HepG2 (cell line): Measurements from ENCODE around the gene RHBDD2. TPM values are rescaled to one million over a fixed set of nuclear protein-coding genes. Genes with fewer than 3 reads are reported as not detected.

Experiments
- ATAC-seq: fragments of 200-7000 bp; cut with Tn5 transposase; 3 replicates; pipeline ENCODE4 v1.9.1; 2020; ENCODE audit warnings: mild to moderate bottlenecking, moderate library complexity
- BruUV-seq: library from RNA; stranded (reverse); fragments of 400-500 nt; replicated peaks from 2 replicates; lab custom pipeline; 2021; lab: Mats Ljungman, UMichigan
- CTCF ChIA-PET: fragments of 300-600 bp; formaldehyde crosslinking; extraction: SDS; loops from one replicate; lab custom pipeline; 2021; ENCODE audit warnings: low total read pairs, inconsistent platforms, low intra/inter-chr PET ratio; lab: Yijun Ruan, JAX
- POLR2A ChIA-PET: fragments of 350-600 bp; sonication (Branson Sonifier 250); formaldehyde crosslinking; loops from one replicate; lab custom pipeline; 2020; ENCODE audit warnings: antibody characterized with exemption, inconsistent platforms; lab: Yijun Ruan, JAX
- DNase-seq: peaks from one replicate; pipeline ENCODE4 v3.0.0-alpha.2; 2015; ENCODE audit warnings: low spot score
- FAIRE-seq: peaks from 3 replicates; lab custom pipeline; 2011; peaks lifted over from hg19 to GRCh38; lab: Jason Lieb, UNC
- H2AFZ ChIP-seq: one replicate; pipeline ENCODE4 v1.6.1; 2011; ENCODE audit warnings: low read length, inconsistent platforms
- H3K27ac ChIP-seq: fragments of 300-600 bp; 3 replicates; pipeline ENCODE4 v1.8.0; 2011; ENCODE audit warnings: mixed run types, mild to moderate bottlenecking, mixed read lengths, low read length, inconsistent platforms; ENCODE audit not compliant: insufficient read depth; ENCODE audit errors: extremely low read length
- H3K27me3 ChIP-seq, 2 experiments: fragments of 200-600 bp in 1 of 2; 2 replicates in 1 of 2; 3 replicates in 1 of 2; pipeline versions ENCODE4 v1.6.0 to v1.8.0; 2011; ENCODE audit warnings: low read length in 2 of 2, mild to moderate bottlenecking in 2 of 2, moderate library complexity in 2 of 2, inconsistent platforms in 1 of 2; ENCODE audit not compliant: insufficient read depth in 2 of 2, control insufficient read depth in 1 of 2
- H3K36me3 ChIP-seq, 2 experiments: fragments of 200-600 bp in 1 of 2; replicated peaks in 1 of 2; 2 replicates in 1 of 2; 3 replicates in 1 of 2; pipeline versions ENCODE4 v1.5.1 to v1.8.0; 2011; ENCODE audit warnings: low read length in 2 of 2, inconsistent platforms in 1 of 2; ENCODE audit not compliant: insufficient read depth in 2 of 2, control insufficient read depth in 1 of 2
- H3K4me1 ChIP-seq: 2 replicates; pipeline ENCODE4 v1.5.1; 2012; ENCODE audit warnings: low read length, inconsistent platforms; ENCODE audit not compliant: insufficient read depth
- H3K4me2 ChIP-seq: 2 replicates; pipeline ENCODE4 v1.6.0; 2011; ENCODE audit warnings: low read depth, low read length, inconsistent platforms
- H3K4me3 ChIP-seq, 3 experiments: fragments of 200-600 bp in 1 of 3; sonication (generic), shearing (Covaris generic) in 1 of 3; replicated peaks in 1 of 3; 2 replicates each; pipeline ENCODE4 v1.5.1; 2011 to 2016; ENCODE audit warnings: low read length in 3 of 3, inconsistent platforms in 2 of 3, low read depth in 2 of 3, mild to moderate bottlenecking in 2 of 3, control low read depth in 1 of 3, mixed read lengths in 1 of 3; ENCODE audit not compliant: insufficient read depth in 1 of 3
- H3K79me2 ChIP-seq: one replicate; pipeline ENCODE4 v1.6.1; 2011; ENCODE audit warnings: low read length, inconsistent platforms; ENCODE audit not compliant: insufficient read depth
- H3K9ac ChIP-seq: 2 replicates; pipeline ENCODE4 v1.6.0; 2011; ENCODE audit warnings: mild to moderate bottlenecking, low read depth, low read length, inconsistent platforms; ENCODE audit not compliant: insufficient read depth
- H3K9me3 ChIP-seq: 2 replicates; pipeline ENCODE4 v1.5.1; 2012; ENCODE audit warnings: mild to moderate bottlenecking, low read length
- H4K20me1 ChIP-seq: 2 replicates; pipeline ENCODE4 v1.6.0; 2011; ENCODE audit warnings: inconsistent platforms, mild to moderate bottlenecking, low read length, moderate library complexity; ENCODE audit not compliant: insufficient read depth
- ZBTB33 ChIP-seq: sonication (generic); formaldehyde crosslinking; IDR thresholded peaks from 2 replicates; pipeline ENCODE4 v1.4.0; 2020; ENCODE audit warnings: missing genetic modification reagents
- WGBS: methylation state at CpG from one replicate; pipeline ENCODE4 v1.1.6; 2017; ENCODE audit warnings: low lambda C conversion rate; 5-methylcytosine and 5-hydroxymethylcytosine counted together
- in situ Hi-C: cut with HindIII; loops from 2 replicates; pipeline ENCODE4 v1.10.0; 2017; ENCODE audit warnings: low pct_unique_long_range_greater_than_20kb; ENCODE audit not compliant: extremely low pct_ligation_motif_present
- intact Hi-C: fragments of 100-400 bp; cut with micrococcal nuclease; formaldehyde crosslinking; loops from one replicate; pipeline ENCODE4 v1.10.0; 2022; ENCODE audit not compliant: unreplicated experiment
- polyA plus RNA-seq, 8 experiments: library from polyadenylated mRNA; depleted of rRNA in 3 of 8; stranded (reverse) in 7 of 8; unstranded in 1 of 8; fragments of >200 nt; fragmentation: Illumina TruSeq in 4 of 8; extraction: Trizol in 4 of 8; gene quantifications; 2 replicates each; pipeline versions ENCODE4 v1.2.1 to v1.2.3, GENCODE V29; 2011 to 2016; ENCODE audit warnings: low read depth in 4 of 8, missing spikeins in 1 of 8, mixed read lengths in 1 of 8; ENCODE audit not compliant: insufficient read depth in 1 of 8
- total RNA-seq, 5 experiments: library from RNA; depleted of rRNA; stranded (reverse); fragments of >200 nt; fragmentation: Illumina TruSeq; extraction: Trizol; gene quantifications; 2 replicates each; pipeline ENCODE4 v1.2.3, GENCODE V29; 2016; ENCODE audit warnings: low read depth in 1 of 5
- TF ChIP-seq, protein P1 (sequence below): IDR thresholded peaks from 2 replicates; pipeline ENCODE4 v1.6.1; 2016; ENCODE audit warnings: low read depth, control low read depth

The RHBDD2 gene
- total and polyA plus RNA-seq, 2 of the 13 experiments (the other 11 are each of a cell fraction or from before 2014, with no cell fraction given): 23.1 to 26.4 TPM

DNA sequence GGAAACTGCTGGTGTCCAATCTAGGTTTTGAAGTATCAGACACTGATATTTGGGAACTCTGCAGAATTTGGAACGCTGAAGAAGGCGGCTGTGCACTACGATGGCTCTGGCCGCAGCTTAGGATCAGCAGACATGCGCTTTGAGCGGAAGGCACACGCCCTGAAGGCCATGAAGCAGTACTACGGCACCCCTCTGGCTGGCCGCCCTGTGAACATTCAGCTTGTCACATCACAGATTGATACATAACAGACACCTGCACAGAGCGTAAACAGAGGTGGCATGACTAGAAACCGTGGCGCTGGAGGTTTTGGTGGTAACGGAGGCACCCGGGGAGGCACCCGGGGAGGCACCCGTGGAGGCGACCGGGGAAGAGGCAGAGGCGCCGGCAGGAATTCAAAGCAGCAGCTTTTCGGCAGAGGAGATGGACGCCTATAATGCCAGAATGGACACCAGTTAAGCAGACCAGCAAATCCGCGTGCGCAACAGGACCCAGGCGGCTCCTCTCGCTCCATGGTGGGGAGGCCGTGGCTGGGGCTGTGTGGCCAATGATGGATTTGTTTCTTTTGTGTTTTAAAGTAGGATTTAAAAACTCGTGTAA is 43.0 kb upstream of the RHBDD2 start:
- peak; percentile 43; the same call in 2 of the 3 replicates for ATAC-seq
- no TSS peak for BruUV-seq
- POLR2A ChIA-PET: no interaction called here

More for the DNA sequence above, 43.0 kb upstream of the RHBDD2 start:
- Histone ChIP-seq H3K4me2 (no peak overlapping the region), H3K36me3 (no peaks in the 10 kb centered on the region), H3K27me3 (no peaks in the 10 kb centered on the region; a peak in 1 of 5 replicates), H3K79me2 (no peaks in the 10 kb centered on the region), H3K9me3 (no peaks in the 10 kb centered on the region), H2AFZ (no peak overlapping the region), H4K20me1 (no peaks in the 10 kb centered on the region), H3K27ac (no peak overlapping the region), H3K4me1 (no peaks in the 10 kb centered on the region), H3K9ac (no peak overlapping the region), H3K4me3 (no peak overlapping the region)
- intact Hi-C loops (loop anchor here (2.0 kb wide), 1 partner anchor 19 kb away; no protein-coding TSS in a partner anchor), in situ Hi-C loops (no loop called here)
- DNase-seq (no peak), FAIRE-seq (no peak)
- CTCF ChIA-PET: no interaction called here
- WGBS: 67% methylated on average over 29 of the region's 29 CpGs
- TF ChIP-seq ZBTB33 (CRISPR knock-in tag): peak; percentile 19; the same call in 1 of the 2 replicates
- TF ChIP-seq, protein P1, sequence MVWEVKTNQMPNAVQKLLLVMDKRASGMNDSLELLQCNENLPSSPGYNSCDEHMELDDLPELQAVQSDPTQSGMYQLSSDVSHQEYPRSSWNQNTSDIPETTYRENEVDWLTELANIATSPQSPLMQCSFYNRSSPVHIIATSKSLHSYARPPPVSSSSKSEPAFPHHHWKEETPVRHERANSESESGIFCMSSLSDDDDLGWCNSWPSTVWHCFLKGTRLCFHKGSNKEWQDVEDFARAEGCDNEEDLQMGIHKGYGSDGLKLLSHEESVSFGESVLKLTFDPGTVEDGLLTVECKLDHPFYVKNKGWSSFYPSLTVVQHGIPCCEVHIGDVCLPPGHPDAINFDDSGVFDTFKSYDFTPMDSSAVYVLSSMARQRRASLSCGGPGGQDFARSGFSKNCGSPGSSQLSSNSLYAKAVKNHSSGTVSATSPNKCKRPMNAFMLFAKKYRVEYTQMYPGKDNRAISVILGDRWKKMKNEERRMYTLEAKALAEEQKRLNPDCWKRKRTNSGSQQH: no peak
